ENCODE results near the gene KIF6.

DNA sequence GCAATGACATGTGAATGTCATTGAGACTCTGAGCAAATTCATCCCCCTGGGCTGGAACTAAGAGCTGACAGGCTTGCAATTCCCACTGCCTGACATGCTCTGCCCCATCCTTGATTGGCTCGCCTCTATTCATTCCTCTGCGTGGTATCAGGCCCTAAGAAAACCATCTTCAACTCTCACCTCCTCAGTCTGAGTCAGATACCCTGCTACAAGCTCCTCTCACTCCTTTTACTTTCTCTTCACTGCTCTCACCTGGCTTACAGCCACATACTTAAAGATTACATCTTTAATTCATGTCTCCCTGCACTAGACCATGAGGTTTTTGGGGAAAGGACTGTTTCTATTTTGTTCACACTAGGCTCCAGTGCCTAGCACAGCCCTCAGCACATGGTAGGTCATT lies 131.6 kb downstream of the KIF6 start:
- TF ChIP-seq KLF9 (tag by site-specific recombination; IDR thresholded peaks at IDR 0.05; ENCODE audit: low read depth) (no peak), TCF7L2 (IDR thresholded peaks at IDR 0.05; ENCODE audit: borderline replicate concordance, low read depth, low read length) (no peak)
- TF ChIP-seq, protein P1, sequence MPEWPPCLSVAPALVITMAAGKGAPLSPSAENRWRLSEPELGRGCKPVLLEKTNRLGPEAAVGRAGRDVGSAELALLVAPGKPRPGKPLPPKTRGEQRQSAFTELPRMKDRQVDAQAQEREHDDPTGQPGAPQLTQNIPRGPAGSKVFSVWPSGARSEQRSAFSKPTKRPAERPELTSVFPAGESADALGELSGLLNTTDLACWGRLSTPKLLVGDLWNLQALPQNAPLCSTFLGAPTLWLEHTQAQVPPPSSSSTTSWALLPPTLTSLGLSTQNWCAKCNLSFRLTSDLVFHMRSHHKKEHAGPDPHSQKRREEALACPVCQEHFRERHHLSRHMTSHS (tag by site-specific recombination; IDR thresholded peaks at IDR 0.05): no peak
- TF ChIP-seq, protein P2, sequence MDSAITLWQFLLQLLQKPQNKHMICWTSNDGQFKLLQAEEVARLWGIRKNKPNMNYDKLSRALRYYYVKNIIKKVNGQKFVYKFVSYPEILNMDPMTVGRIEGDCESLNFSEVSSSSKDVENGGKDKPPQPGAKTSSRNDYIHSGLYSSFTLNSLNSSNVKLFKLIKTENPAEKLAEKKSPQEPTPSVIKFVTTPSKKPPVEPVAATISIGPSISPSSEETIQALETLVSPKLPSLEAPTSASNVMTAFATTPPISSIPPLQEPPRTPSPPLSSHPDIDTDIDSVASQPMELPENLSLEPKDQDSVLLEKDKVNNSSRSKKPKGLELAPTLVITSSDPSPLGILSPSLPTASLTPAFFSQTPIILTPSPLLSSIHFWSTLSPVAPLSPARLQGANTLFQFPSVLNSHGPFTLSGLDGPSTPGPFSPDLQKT (IDR thresholded peaks at IDR 0.05; ENCODE audit: borderline replicate concordance, low read depth, low read length): no peak
- TF ChIP-seq, protein P3, sequence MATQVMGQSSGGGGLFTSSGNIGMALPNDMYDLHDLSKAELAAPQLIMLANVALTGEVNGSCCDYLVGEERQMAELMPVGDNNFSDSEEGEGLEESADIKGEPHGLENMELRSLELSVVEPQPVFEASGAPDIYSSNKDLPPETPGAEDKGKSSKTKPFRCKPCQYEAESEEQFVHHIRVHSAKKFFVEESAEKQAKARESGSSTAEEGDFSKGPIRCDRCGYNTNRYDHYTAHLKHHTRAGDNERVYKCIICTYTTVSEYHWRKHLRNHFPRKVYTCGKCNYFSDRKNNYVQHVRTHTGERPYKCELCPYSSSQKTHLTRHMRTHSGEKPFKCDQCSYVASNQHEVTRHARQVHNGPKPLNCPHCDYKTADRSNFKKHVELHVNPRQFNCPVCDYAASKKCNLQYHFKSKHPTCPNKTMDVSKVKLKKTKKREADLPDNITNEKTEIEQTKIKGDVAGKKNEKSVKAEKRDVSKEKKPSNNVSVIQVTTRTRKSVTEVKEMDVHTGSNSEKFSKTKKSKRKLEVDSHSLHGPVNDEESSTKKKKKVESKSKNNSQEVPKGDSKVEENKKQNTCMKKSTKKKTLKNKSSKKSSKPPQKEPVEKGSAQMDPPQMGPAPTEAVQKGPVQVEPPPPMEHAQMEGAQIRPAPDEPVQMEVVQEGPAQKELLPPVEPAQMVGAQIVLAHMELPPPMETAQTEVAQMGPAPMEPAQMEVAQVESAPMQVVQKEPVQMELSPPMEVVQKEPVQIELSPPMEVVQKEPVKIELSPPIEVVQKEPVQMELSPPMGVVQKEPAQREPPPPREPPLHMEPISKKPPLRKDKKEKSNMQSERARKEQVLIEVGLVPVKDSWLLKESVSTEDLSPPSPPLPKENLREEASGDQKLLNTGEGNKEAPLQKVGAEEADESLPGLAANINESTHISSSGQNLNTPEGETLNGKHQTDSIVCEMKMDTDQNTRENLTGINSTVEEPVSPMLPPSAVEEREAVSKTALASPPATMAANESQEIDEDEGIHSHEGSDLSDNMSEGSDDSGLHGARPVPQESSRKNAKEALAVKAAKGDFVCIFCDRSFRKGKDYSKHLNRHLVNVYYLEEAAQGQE (tag by site-specific recombination; IDR thresholded peaks at IDR 0.05): no peak
- TF ChIP-seq, protein P4, sequence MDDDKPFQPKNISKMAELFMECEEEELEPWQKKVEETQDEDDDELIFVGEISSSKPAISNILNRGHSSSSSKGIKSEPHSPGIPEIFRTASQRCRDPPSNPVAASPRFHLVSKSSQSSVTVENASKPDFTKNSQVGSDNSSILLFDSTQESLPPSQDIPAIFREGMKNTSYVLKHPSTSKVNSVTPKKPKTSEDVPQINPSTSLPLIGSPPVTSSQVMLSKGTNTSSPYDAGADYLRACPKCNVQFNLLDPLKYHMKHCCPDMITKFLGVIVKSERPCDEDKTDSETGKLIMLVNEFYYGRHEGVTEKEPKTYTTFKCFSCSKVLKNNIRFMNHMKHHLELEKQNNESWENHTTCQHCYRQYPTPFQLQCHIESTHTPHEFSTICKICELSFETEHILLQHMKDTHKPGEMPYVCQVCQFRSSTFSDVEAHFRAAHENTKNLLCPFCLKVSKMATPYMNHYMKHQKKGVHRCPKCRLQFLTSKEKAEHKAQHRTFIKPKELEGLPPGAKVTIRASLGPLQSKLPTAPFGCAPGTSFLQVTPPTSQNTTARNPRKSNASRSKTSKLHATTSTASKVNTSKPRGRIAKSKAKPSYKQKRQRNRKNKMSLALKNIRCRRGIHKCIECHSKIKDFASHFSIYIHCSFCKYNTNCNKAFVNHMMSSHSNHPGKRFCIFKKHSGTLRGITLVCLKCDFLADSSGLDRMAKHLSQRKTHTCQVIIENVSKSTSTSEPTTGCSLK (tag by site-specific recombination; IDR thresholded peaks at IDR 0.05): no peak
- TF ChIP-seq, protein P5, sequence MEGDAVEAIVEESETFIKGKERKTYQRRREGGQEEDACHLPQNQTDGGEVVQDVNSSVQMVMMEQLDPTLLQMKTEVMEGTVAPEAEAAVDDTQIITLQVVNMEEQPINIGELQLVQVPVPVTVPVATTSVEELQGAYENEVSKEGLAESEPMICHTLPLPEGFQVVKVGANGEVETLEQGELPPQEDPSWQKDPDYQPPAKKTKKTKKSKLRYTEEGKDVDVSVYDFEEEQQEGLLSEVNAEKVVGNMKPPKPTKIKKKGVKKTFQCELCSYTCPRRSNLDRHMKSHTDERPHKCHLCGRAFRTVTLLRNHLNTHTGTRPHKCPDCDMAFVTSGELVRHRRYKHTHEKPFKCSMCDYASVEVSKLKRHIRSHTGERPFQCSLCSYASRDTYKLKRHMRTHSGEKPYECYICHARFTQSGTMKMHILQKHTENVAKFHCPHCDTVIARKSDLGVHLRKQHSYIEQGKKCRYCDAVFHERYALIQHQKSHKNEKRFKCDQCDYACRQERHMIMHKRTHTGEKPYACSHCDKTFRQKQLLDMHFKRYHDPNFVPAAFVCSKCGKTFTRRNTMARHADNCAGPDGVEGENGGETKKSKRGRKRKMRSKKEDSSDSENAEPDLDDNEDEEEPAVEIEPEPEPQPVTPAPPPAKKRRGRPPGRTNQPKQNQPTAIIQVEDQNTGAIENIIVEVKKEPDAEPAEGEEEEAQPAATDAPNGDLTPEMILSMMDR (tag by site-specific recombination; IDR thresholded peaks at IDR 0.05): no peak
